Raji (cell line): ENCODE data around the gene TRIP12.

Source experiments
- POLR2A ChIP-seq: IDR thresholded peaks from 2 replicates; pipeline ENCODE4 v1.6.1; 2011; ENCODE audit warnings: low read depth, low read length, control low read depth; ENCODE audit not compliant: insufficient read depth

The TRIP12 gene

DNA sequence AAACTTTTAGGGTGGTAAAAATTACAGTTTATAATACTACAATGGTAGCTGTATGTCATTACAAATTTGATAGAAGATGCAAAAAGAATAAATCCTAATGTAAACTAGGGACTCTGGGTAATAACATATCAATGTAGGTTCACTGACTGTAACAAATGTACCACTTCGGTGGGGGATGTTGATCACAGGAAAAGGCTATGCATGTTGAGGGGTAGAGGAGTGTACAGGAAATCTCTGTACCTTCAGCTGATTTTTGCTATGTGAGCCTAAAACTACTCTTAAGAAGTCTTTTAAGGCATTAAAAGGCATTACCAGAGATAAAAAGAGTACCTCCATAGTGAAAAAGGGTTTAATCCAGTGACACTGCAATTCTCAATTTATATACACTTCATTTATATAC, 25.0 kb downstream of the TRIP12 start:
- no peak for TF ChIP-seq POLR2A

DNA sequence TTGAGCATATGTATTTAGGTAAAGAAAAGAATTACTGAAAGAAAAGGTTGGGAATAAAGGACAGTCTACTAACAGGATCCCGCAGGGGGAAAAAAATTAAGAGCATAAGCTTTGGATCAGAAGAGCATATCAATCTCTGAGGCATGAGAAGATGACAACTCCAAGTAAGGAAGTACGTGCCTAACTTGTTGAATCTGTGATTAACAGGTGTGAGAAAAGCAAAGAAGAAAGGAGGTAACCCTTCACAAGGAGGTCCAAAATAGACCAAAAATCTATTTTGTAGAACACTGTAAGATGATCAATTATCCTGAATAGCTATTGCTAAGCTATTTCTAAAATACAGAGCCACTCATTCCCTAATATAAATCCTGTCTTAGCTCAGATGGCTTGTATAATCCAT, 32.8 kb downstream of the TRIP12 start:
- TF ChIP-seq POLR2A, result no peak

DNA sequence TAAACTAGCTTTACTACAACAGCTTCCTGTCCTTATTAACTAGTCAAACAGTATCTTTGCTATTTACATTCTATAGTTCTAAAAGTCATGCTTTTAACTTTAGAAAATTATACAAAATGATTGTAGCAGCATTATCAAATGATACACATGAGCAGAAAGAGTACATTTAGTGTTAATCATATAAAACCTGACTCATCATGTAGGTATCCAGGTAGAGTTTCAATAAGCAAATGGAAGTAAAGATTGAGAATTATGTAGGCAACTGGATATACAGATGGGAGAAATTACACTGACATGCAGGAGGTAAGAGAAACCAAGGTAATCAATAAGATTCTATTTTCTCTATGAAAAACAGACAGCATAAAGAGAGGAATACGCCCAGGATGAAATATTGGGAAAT, 33.8 kb downstream of the TRIP12 start:
- TF ChIP-seq POLR2A, result no peak

DNA sequence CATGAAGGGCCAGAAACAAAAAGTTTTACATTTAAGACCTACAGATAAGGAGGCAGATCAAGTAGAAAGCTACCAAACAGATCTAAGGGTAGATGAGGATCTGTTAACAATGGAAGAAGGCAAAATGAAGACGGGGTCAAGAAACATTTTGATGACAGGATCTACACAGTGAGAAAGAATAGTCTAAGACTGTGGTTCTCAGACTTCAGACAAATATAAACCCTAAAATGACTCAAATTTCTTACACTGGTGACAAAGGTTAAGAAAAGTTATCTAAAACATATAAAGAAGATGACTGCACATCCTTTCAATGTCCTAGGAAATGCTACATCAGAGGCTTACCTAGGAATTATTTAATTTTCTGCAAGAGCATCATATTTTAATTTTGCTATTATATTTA, 34.4 kb downstream of the TRIP12 start:
- TF ChIP-seq POLR2A, result no peak

DNA sequence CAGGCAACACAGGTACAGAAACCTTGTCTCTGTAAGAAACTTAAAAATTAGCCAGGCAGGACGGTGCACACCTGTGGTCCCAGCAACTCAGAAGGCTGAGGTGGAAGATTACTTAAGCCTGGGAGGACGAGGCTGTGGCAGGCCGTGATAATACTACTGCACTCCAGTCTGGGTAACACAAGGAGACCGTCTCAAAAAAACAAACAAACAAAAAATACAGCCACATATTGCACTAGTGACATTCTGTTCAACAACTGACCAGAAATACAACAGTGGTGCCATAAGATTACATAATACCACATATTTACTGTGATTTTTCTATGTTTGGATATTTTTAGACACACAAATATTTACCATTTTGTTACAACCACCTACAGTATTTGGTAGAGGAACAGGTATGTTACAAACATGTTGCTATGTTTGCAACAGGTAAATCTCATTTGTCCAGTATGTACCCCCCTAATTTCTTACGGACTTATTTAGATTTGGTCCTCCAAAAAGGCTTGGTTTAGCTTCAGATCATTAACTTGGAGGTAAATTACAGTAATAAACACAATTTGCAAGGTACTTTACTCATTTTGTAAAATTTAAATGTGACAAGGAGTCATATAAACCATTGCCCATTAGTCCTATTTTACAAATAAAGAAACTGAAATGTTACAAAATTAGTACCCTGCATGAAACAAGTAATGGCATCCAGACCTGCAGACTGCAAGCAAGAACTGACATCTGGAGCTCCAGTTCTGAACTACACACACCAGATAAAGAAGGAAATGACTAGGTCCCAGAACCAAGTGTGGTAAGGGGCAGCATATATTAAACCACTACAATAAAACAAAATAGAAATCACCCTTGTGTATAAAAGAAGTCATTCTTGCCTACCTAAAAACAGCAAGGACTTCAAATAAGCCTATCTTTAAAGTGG, 36.8 kb downstream of the TRIP12 start:
- TF ChIP-seq POLR2A, result no peak

DNA sequence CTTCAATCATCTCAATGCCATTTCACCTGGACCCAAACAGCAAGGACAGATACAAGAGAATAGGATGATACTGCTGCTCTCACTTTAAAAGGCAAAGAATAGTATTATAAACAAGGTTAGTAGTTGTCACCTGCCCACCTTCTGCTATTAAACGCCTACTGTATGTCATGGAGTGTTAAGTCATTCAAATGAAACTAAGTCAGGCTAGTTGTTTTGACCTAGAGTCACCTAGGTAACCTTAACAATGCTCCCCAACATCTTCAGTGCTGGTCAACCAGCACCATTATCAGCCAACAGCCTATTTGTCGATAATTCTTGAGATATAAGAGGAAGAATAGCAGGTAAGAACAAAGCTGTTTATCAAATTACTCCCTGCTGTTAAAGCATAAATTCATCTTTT, 39.2 kb downstream of the TRIP12 start:
- TF ChIP-seq POLR2A, result no peak

DNA sequence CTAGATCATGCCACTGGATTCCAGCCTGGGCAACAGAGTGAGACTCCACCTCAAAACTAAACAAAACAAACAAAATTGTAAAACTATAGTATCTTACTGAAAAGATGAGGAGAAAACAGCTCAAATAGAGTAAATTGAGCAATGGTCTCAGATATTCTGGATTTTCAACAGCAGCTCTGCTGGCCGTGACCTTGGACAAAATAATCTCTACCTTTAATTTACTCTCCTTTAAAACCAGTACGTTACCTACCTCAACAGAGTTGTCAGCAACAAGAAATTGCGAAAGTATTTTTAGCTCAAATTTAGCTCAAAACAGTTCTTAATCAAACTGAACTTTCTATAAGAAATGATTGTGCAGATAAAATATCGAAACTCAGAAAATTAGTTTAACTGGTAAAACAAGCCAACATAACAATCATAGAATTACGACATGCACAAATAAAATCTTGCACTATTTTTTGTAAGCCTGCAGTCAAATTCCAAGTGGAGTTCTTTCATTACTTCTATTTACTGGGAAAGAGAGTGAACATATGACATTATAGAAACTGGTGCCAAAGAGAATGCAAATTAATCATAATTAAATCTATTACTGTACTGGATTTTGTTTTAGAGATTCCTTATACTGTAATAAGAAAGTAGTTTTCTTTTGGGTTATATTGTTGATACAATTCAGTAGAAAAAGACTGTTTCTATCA, 40.8 kb downstream of the TRIP12 start:
- TF ChIP-seq POLR2A, result no peak

DNA sequence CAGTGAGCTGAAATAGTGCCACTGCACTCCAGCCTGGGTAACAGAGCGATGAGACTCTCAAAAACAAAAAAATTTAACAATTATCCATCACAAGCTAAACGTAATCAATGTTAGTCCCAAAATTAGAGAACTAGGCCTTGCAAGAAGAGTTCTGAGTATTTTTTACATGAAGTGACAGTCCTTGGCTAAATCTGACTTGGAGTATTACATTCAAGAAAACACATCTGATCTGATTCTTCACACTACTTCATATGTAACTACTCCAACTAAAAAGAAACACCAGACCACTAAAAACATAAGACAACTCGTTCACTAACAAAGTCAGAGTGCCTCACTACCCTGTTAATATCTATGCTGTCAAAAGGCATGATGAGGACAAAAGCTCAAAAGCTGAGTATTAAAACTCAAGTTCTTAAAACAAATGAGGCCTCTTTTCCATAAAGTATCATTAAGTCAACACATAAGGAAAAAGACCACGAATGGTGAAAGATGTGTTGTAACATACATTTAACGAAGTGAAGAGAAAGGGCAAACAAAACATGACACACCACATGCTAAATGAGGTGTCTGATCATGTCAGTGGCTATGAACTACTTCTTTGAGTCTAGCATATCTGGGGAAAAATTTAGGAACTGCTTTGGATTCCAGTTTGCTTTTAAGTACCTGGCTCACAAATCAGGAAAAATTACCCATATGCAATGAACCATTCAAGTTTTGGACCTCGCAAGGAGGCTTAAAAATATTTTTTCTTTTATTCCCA, 42.4 kb downstream of the TRIP12 start:
- no peak for TF ChIP-seq POLR2A

DNA sequence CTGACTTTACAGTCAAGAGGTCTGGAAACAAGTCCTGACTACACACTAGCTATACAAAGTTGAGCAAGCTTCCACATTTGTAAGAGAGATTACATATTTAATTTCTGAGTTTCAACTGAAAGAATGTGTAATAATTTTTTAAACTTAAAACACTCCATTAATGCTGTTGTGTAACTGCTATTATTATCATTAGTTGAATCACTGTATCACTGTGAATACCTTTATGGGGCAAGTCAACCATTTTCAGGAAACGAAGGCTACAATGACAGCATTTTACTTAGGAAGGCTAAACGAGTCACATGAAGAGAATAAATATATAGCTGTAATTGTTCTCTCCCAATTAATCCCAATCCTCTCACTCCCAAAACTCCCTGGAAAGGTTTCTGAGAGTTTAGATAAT, 46.3 kb downstream of the TRIP12 start:
- TF ChIP-seq POLR2A, result no peak

DNA sequence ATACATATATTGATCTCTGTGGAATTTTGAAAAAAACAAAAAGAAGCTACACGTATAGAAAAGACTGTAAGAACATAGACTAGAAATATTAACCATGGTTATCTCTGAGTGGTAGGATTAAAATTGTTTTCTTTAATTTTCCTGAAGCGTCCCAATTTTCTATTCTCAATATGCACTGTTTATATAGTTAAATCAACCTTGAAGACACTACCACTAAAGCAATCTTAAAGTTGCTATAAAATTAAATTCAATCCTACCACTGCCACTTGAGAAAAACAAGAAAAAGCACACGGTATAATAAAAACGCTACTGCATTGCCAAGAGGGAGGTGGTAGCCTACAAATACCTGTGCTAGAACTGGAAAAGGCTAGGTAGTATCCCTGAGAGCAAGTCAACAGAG, 47.2 kb downstream of the TRIP12 start:
- TF ChIP-seq POLR2A, result no peak

DNA sequence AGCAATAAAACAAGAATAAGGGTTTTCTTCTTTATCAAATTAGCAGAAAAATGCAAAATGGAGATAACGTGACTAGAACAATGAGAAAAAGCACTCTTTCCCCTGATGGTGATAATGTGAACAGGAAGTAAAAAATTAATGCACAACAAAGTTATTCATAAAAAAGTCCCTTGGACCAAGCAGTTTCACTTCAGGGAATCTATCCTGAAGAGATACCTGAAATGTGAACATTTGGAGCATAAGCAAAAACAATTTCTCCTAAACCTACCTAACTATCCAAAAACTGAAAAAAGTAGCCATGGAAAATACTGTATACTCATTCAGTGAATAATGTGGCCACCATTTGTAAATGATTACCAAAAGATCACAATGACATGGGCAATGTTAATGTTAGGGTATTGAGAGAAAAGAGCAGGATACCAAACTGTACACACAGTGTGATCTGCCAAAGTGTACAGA, 48.7 kb downstream of the TRIP12 start:
- TF ChIP-seq POLR2A, result no peak

DNA sequence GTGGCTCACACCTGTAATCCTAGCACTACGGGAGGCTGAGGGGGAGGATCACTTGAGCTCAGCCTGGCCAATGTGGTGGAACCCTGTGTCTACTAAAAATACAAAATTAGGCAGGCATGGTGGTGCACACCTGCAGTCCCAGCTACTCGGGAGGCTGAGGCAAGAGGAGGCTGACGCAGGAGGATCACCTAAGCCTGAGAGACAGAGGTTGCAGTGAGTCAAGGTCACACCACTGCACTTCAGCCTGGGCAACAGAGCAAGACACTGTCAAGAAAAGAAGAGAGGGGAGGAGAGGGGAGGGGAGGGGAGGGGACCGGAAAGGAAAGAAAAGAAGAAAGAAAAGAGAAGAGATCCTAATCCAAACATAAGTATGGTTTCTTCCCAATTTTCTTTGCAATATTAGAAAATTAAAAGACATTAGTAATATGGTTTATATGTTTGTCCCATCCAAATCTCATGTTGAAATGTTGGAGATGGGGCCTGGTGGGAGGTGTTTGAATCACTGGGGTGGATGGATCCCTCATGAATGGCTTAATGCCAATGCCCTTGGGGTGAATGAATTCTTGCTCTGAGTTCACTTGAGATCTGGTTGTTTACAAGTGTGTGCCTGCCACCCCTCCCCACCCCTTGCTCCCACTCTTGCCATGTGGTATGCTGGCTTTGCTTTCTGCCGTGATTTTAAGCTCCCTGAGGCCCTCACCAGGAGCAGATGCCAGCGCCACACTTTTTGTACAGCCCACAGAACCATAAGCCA, 50.7 kb downstream of the TRIP12 start:
- no peak for TF ChIP-seq POLR2A

DNA sequence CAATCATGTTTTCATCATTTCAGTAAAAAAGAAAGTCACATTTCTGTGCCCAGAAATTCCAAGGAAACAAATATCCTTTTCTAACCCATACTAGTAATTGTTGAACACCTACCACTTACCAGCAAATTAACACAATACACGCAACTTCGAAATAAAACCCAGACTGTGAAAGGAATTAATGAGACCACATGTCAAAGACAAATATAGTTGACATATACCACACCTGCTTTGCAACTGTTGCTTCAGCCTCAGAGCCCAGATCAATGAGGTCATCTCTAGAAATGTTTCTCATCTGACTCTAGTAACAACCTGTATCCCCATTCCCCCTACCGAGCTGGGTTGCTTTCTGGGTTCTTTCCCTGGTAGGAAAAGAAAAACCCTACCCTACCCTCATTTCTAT, 52.6 kb downstream of the TRIP12 start:
- TF ChIP-seq POLR2A, result no peak

DNA sequence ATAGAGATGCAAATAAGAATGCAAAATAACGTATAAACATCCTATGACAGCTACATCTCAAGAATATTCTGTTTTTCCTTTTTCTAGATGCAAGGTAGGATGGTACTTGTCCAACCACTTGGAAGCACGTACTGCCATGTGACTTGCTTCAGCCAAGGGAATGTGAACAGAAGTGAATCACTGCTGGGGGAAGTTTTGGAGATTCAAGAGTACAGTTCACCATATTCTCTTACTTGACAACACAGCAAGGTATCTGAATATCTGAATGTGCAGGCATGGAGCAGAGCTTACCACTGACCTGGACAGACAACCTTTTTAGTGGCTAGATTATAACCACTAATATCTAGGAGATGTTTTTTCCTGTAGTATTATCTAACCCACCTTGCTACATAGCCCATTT, 53.0 kb downstream of the TRIP12 start:
- no peak for TF ChIP-seq POLR2A

DNA sequence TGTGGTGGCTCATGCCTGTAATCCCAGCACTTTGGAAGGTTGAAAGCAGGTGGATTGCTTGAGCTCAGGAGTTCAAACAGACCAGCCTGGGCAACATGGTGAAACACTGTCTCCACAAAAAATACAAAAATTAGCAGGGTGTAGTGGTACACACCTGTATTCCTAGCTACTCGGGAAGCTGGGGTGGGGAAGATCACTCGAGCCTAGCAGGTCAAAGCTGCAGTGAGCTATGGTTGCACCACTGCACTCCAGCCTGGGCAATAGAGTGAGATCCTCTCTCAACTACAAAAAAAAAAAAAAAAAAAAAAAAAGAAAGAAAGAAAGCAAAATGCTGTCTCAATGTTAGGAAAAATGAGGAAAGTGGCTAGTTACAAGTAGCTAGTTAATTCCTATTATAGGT, 56.8 kb downstream of the TRIP12 start:
- TF ChIP-seq POLR2A, result no peak
